HG02852 (cell line): ENCODE measurements around the gene HCN2.

Experiments
- ATAC-seq: cut with Tn5 transposase; IDR thresholded peaks from one replicate; pipeline ENCODE4 v1.9.1; 2021; ENCODE audit warnings: mild to moderate bottlenecking, moderate library complexity; ENCODE audit not compliant: unreplicated experiment

The HCN2 gene

GRCh38 chr19:589693-590395, at the start of gene HCN2:
Gene HCN2, plus strand, starts transcription at chr19:589881. Its CDS starts 65 bp downstream, at chr19:589946.
- ATAC-seq = no peak

GRCh38 chr19:540867-541637, 48.6 kb upstream of the HCN2 start:
- no peak for ATAC-seq

- no peak for ATAC-seq
These were observed 48.0 kb upstream of the HCN2 start for GRCh38 chr19:541699-542098.

GRCh38 chr19:542173-542866, 47.4 kb upstream of the HCN2 start:
- no peak for ATAC-seq

- ATAC-seq = no peak
These were observed 45.6 kb upstream of the HCN2 start, which contains the start of gene GZMM for GRCh38 chr19:543910-544608. Gene GZMM, plus strand, starts transcription at chr19:544053. Its CDS starts 19 bp downstream, at chr19:544072.

- ATAC-seq = no peak
These were observed 42.6 kb upstream of the HCN2 start for GRCh38 chr19:547117-547516.

DNA sequence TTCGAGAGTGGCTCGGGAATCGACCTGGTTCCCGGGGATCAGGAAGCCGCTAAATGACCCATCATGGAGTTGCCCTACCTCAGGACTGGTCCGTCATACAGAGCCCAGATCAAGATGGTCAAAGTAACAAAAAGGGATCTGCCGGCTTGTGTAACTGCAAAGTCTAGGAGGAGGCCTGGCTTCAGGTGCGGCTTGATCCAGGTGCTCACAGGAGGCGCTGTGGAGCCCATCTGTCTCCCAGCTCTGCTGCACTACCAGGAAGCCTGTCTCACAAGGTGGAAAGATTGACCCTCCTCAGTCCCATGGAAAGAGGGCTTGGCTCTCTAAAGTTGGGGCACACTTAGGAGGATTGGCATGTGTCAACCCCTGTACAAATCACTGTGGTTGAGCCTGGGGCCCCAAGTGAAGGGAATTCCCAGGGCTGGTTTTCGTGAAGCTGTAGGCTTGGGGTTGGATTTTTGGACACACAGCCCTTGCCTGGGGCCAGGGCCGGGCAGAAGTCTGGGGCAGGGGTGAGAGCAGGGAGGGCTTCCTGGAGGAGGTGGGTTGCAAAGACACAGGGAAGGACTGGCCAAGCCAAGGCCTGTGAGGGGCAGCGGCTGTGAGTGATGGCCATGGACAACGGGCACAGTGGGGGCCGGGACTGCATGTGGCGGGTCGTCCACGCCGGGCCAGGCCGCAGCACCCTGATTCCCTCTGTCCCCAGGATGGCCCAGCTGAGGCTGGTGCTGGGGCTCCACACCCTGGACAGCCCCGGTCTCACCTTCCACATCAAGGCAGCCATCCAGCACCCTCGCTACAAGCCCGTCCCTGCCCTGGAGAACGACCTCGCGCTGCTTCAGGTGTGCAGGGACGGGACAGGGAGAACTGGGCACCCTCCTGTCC, 41.6 kb upstream of the HCN2 start:
- ATAC-seq = no peak

GRCh38 chr19:548886-549830, 40.5 kb upstream of the HCN2 start:
- no peak for ATAC-seq

- no peak for ATAC-seq
These were observed 34.9 kb upstream of the HCN2 start for GRCh38 chr19:554817-555216.

DNA sequence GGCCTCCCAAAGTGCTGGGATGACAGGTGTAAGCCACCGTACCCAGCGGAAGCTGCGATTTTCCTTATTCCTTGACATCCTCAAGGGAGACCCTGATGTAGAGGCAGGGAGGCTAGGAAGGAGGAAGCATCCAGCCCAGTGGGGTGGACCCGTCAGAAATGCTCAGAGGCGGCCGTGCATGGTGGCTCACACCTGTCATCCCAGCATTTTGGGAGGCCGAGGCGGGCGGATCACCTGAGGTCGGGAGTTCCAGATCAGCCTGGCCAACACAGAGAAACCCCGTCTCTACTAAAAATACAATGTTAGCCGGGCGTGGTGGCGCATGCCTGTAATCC, 34.2 kb upstream of the HCN2 start:
- ATAC-seq = no peak

- no peak for ATAC-seq
These were observed 32.9 kb upstream of the HCN2 start for GRCh38 chr19:556611-557382.

GRCh38 chr19:558770-559439, 30.8 kb upstream of the HCN2 start:
- no peak for ATAC-seq

DNA sequence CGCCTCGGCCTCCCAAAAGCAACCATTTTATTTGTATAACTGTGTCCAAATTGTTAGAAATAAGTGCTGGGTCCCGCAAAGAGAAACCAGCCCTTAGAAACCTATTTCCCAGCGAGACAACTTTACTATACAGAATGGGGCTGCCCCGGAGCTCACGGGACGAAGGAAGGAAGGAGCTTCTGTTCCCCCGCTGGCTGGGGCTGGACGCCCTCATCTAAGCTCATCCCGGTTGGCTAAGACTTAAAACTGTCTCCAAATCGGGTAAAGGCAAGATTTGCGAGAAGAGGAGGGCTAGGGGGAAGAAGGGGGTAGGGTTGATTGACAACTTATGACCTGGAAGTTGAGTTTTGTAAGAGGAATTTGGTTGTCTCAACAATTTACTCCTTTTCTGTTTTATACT, 29.6 kb upstream of the HCN2 start:
- no peak for ATAC-seq

GRCh38 chr19:566403-566802, 23.3 kb upstream of the HCN2 start:
- no peak for ATAC-seq

DNA sequence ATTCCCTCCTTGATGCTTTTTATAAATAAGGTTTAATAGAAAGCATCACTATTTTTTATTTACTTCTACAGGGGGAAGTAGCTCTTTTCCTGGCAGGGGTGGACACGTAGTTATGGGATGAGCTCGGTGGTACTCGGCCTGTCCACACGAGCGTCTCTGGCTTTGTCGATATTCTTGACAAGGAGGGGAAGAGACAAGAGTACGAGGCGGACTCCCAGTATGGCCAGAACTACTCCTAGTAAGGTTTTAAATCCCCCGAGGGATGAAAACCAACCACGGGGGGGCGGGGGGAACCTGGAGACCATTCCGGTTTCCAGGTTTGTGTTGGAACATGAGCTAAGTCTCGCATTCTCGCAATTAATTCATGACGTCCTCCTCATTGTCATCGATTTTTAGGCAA, 22.8 kb upstream of the HCN2 start:
- ATAC-seq = no peak

GRCh38 chr19:567296-567900, 22.3 kb upstream of the HCN2 start:
- ATAC-seq = no peak

DNA sequence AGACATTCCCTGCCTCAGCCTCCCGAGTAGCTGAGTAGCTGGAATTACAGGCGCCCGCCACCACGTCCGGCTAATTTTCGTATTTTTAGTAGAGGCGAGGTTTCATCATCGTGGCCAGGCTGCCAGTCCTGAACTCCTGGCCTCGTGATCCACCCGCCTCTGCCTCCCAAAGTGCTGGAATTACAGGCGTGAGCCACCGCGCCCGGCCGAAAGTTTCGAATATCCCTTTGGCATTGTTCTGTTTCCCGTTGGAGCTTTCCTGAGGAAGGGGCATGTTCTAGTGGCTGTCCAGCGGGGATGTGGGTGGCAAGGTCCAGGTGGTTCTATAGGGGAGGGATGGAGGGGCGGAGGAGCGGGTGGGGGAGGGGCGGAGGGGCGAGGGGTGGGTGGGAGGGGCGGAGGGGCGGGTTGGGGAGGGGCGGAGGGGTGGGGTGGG, 19.4 kb upstream of the HCN2 start:
- no peak for ATAC-seq
